Parathyroid adenoma (tissue), 2 donors: ENCODE results near the gene XRCC4.

Experiments
- H2AFZ ChIP-seq: fragments of 300-600 bp; sonication (generic); one replicate; pipeline ENCODE4 v1.7.0; 2017; ENCODE audit warnings: antibody characterized with exemption, mild to moderate bottlenecking
- H3K27ac ChIP-seq: fragments of 300-600 bp; sonication (generic); one replicate; pipeline ENCODE4 v1.7.0; 2017
- H3K27me3 ChIP-seq: fragments of 300-600 bp; sonication (generic); one replicate; pipeline ENCODE4 v1.7.0; 2017; ENCODE audit warnings: low read length; ENCODE audit not compliant: control insufficient read depth, insufficient read depth
- H3K36me3 ChIP-seq: fragments of 300-600 bp; sonication (generic); one replicate; pipeline ENCODE4 v1.7.0; 2017; ENCODE audit warnings: low read length; ENCODE audit not compliant: control insufficient read depth, insufficient read depth
- H3K4me1 ChIP-seq: fragments of 300-600 bp; sonication (generic); one replicate; pipeline ENCODE4 v1.7.0; 2017; ENCODE audit warnings: control low read depth
- H3K4me2 ChIP-seq: fragments of 300-600 bp; sonication (generic); one replicate; pipeline ENCODE4 v1.7.0; 2017; ENCODE audit warnings: low read length
- H3K4me3 ChIP-seq: fragments of 300-600 bp; sonication (generic); one replicate; pipeline ENCODE4 v1.7.0; 2017; ENCODE audit warnings: low read depth, low read length
- H3K79me2 ChIP-seq: fragments of 300-600 bp; sonication (generic); one replicate; pipeline ENCODE4 v1.7.0; 2017; ENCODE audit warnings: control low read depth
- H3K9ac ChIP-seq: fragments of 300-600 bp; sonication (generic); one replicate; pipeline ENCODE4 v1.7.0; 2017; ENCODE audit warnings: mild to moderate bottlenecking
- H3K9me3 ChIP-seq: fragments of 300-600 bp; sonication (generic); one replicate; pipeline ENCODE4 v1.7.0; 2017; ENCODE audit warnings: low read length; ENCODE audit not compliant: control insufficient read depth
- CTCF ChIP-seq: fragments of 300-600 bp; sonication (generic); IDR thresholded peaks from one replicate; pipeline ENCODE4 v1.7.0; 2017; ENCODE audit warnings: antibody characterized with exemption, mild to moderate bottlenecking
- donor health status: primary hyperparathyroidism.

XRCC4 gene

GRCh38 chr5:83219077-83219476 lies 141.7 kb downstream of the XRCC4 start:
- Histone ChIP-seq H3K4me1 (no peaks in the 10 kb centered on the region), H3K9me3 (no peaks in the 10 kb centered on the region), H3K36me3 (no peaks in the 10 kb centered on the region), H3K4me2 (no peak overlapping the region), H3K79me2 (no peaks in the 10 kb centered on the region), H2AFZ (no peak overlapping the region), H3K9ac (no peak overlapping the region), H3K4me3 (no peak overlapping the region), H3K27ac (no peak overlapping the region), H3K27me3 (no peaks in the 10 kb centered on the region)
- TF ChIP-seq CTCF: no peak

GRCh38 chr5:83219495-83219894 lies 142.1 kb downstream of the XRCC4 start:
- Histone ChIP-seq H3K4me1 (no peaks in the 10 kb centered on the region), H2AFZ (no peak overlapping the region), H3K4me2 (no peak overlapping the region), H3K79me2 (no peaks in the 10 kb centered on the region), H3K4me3 (no peak overlapping the region), H3K27ac (no peak overlapping the region), H3K9ac (no peak overlapping the region), H3K9me3 (no peaks in the 10 kb centered on the region), H3K36me3 (no peaks in the 10 kb centered on the region), H3K27me3 (no peaks in the 10 kb centered on the region)
- no peak for TF ChIP-seq CTCF

- Histone ChIP-seq H3K4me1 (no peaks in the 10 kb centered on the region), H3K79me2 (no peaks in the 10 kb centered on the region), H3K27me3 (no peaks in the 10 kb centered on the region), H3K9me3 (no peaks in the 10 kb centered on the region), H3K36me3 (no peaks in the 10 kb centered on the region), H3K4me2 (no peak overlapping the region), H3K27ac (no peak overlapping the region), H2AFZ (no peak overlapping the region), H3K4me3 (no peak overlapping the region), H3K9ac (no peak overlapping the region)
- no peak for TF ChIP-seq CTCF
These were observed 143.0 kb downstream of the XRCC4 start for GRCh38 chr5:83220331-83220730.

- Histone ChIP-seq H3K9me3 (no peaks in the 10 kb centered on the region), H3K4me3 (no peak overlapping the region), H3K4me1 (no peaks in the 10 kb centered on the region), H2AFZ (no peak overlapping the region), H3K27ac (no peak overlapping the region), H3K27me3 (no peaks in the 10 kb centered on the region), H3K4me2 (no peak overlapping the region), H3K79me2 (no peaks in the 10 kb centered on the region), H3K9ac (no peak overlapping the region), H3K36me3 (no peaks in the 10 kb centered on the region)
- TF ChIP-seq CTCF: no peak
These were observed 145.6 kb downstream of the XRCC4 start for GRCh38 chr5:83222906-83223305.

- H3K36me3 ChIP-seq: no peaks in the 10 kb centered on the region
- no peaks in the 10 kb centered on the region for H3K79me2 ChIP-seq
- TF ChIP-seq CTCF: no peak
- no peaks in the 10 kb centered on the region for H3K4me1 ChIP-seq
- H2AFZ ChIP-seq: no peak overlapping the region
- no peaks in the 10 kb centered on the region for H3K27me3 ChIP-seq
- H3K4me3 ChIP-seq: no peak overlapping the region
- no peak overlapping the region for H3K4me2 ChIP-seq
- no peaks in the 10 kb centered on the region for H3K9me3 ChIP-seq
- H3K27ac ChIP-seq: no peak overlapping the region
- H3K9ac ChIP-seq: no peak overlapping the region
These were observed 150.3 kb downstream of the XRCC4 start for GRCh38 chr5:83227611-83228010.
